Breast epithelium (tissue), 3 donors: ENCODE data around the gene RAB44.

ENCODE experiments used
- POLR2A ChIP-seq: fragments of 450-650 bp; IDR thresholded peaks from one replicate; pipeline ENCODE4 v1.6.1; 2016; ENCODE audit warnings: antibody characterized with exemption, mild to moderate bottlenecking, moderate library complexity
- TF ChIP-seq, protein P1 (sequence below), 3 donors: fragments of 450-650 bp; IDR thresholded peaks; one replicate each; pipeline ENCODE4 v1.5.1; 2016 to 2017; ENCODE audit warnings: antibody characterized with exemption in 3 of 3, mild to moderate bottlenecking in 3 of 3, moderate library complexity in 3 of 3

- TF ChIP-seq, protein P1, sequence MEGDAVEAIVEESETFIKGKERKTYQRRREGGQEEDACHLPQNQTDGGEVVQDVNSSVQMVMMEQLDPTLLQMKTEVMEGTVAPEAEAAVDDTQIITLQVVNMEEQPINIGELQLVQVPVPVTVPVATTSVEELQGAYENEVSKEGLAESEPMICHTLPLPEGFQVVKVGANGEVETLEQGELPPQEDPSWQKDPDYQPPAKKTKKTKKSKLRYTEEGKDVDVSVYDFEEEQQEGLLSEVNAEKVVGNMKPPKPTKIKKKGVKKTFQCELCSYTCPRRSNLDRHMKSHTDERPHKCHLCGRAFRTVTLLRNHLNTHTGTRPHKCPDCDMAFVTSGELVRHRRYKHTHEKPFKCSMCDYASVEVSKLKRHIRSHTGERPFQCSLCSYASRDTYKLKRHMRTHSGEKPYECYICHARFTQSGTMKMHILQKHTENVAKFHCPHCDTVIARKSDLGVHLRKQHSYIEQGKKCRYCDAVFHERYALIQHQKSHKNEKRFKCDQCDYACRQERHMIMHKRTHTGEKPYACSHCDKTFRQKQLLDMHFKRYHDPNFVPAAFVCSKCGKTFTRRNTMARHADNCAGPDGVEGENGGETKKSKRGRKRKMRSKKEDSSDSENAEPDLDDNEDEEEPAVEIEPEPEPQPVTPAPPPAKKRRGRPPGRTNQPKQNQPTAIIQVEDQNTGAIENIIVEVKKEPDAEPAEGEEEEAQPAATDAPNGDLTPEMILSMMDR (IDR thresholded peaks at IDR 0.05), result no peak
- no peak for TF ChIP-seq POLR2A
Observed at GRCh38 chr6:36742146-36742545, 44.5 kb downstream of the RAB44 start.
